ENCODE results near the gene GPR27.

GPR27 gene

GRCh38 chr3:71805691-71806090, 52.0 kb downstream of the GPR27 start:
- no peak for DNase-seq (ENCODE audit: low read depth)
- no peak overlapping the region for H3K4me3 ChIP-seq (ENCODE audit: low read length)
- no peak for TF ChIP-seq CTCF (IDR thresholded peaks at IDR 0.05; ENCODE audit: insufficient read depth, low read depth, low read length, missing control alignments)

All from epithelial cell of esophagus (primary cell).